Lower leg skin (tissue), 3 donors: Measurements from ENCODE around the gene TLCD1.

Experiments
- CTCF ChIP-seq, 3 donors: fragments of 450-650 bp; IDR thresholded peaks; one replicate each; pipeline ENCODE4 v1.5.1; 2016; ENCODE audit warnings: antibody characterized with exemption in 3 of 3, mild to moderate bottlenecking in 3 of 3, moderate library complexity in 2 of 3
- POLR2A ChIP-seq, 2 donors: fragments of 450-650 bp; IDR thresholded peaks; one replicate each; pipeline ENCODE4 v1.6.1; 2016 to 2017; ENCODE audit warnings: antibody characterized with exemption in 2 of 2, mild to moderate bottlenecking in 1 of 2, moderate library complexity in 1 of 2

- TF ChIP-seq POLR2A (IDR thresholded peaks at IDR 0.05) (no peak), CTCF (IDR thresholded peaks at IDR 0.05) (no peak)
Observed at GRCh38 chr17:28688481-28688880, 37.6 kb downstream of the TLCD1 start.
